T-helper 22 cell (primary cell): ENCODE data around the gene TRIM63.

ENCODE experiments used
- DNase-seq: peaks from one replicate; pipeline ENCODE4 v3.0.0-alpha.2; 2020; ENCODE audit warnings: low read depth

The TRIM63 gene

DNA sequence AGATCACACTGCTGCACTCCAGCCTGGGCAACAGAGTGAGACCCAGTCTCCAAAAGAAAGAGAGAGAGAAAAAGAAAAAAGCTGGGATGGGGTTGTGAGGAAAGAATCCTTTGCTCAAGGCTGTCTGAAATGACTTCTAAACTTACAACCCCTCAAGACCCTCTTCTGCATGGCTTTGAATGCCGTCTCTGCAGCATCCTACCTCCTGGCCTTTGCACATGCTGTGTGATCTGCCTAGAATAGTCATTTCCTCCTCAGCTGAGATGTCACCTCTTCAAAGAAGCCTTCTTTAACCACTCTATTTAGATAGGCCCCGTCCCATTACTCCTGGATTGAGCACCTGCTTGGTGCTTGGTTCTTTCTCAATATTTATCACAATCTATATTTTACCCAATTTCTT is 17.4 kb upstream of the TRIM63 start:
- DNase-seq = no peak

DNA sequence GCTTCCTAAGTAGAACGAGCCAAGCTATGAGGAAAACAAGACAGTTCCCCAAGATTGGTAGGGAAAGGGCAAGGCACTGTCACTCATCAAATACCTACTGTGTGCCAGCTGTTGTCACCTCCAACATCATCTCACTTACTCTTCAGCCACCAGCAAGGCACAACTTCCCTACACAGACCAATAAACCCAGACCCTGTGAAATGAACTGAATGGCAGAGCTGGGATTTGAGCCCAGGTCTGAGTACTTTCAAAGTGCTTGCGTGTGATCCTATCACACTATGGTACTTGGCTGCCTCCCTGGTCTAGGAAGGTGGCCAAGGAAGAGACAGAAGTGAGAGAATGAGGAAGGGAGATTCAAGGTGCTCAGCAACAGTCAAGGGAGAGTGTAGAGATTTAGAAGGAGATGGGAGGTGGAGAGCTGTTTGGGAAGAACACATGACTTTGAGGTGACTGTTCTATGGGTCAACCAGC is 16.7 kb upstream of the TRIM63 start:
- no peak for DNase-seq

DNA sequence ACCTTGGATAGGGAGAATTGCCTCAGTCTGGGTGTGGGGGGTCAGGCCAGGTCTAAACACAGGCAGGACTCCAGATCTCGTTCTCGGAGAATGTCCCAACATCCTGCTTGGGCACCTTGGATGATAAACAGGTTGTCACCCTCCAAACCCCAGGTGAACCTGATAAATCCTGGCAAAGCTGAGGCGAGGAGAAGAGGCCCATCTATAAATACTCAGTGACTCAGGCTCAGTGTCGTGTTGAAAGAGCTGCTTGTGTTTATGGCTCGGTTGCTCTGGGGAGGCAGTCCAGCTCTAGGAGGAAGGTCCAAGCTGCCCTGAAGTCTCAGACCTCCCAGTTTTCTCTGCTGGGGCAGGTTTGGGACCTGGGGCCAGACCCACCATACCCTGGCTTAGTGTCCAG is 15.8 kb upstream of the TRIM63 start:
- no peak for DNase-seq

DNA sequence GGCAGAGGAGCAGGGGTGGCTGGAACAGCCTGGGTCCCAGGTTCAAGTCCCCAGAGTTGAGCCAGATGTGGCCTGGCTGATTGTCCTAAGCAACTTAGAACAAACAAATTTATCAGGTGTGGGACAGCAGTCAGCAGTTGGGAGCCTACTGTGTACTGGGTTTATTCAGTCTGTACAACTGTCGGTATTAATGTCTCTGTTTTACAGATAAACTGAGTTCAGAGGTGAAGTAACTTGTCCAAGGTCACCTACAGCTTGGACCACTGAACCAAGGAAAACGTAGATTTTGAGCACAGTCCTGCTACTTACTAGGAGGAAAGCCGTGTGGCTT is 14.6 kb upstream of the TRIM63 start:
- DNase-seq = no peak

DNA sequence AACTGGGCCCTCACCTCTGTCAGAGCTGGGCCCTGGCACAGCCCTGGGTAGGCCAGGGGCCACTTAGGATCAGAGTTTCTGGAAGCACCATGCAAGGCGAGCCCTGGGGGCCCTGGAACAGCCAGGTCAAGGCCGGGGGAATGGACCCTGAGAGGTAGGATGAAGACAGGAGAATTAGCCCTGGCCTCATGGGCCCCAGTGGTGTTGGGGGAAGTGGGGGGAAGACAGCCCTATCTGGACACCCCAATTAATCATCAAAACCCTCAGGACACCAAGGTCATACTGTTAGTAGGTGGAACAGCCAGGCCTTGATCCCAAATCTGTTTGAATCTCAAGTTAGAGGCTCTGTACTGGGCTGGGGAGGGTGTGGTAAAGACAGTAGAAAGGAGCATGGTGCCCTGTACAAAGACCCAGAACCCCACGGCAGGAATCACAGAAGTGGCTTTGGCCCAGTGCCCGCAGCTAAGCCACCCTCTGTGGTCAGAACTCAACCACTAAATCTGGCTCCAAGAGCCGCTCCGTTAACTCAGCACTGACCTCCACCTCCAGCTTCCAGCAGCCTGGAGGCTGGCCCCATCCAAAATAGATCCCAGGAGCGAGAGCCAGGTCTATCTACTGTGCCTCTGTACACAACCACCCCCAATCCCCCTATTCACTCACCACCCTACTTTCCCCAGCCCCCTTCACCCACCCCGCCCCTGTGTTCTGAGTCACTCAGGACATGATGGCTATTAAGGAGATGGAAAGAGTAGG is 14.0 kb upstream of the TRIM63 start:
- DNase-seq = no peak

DNA sequence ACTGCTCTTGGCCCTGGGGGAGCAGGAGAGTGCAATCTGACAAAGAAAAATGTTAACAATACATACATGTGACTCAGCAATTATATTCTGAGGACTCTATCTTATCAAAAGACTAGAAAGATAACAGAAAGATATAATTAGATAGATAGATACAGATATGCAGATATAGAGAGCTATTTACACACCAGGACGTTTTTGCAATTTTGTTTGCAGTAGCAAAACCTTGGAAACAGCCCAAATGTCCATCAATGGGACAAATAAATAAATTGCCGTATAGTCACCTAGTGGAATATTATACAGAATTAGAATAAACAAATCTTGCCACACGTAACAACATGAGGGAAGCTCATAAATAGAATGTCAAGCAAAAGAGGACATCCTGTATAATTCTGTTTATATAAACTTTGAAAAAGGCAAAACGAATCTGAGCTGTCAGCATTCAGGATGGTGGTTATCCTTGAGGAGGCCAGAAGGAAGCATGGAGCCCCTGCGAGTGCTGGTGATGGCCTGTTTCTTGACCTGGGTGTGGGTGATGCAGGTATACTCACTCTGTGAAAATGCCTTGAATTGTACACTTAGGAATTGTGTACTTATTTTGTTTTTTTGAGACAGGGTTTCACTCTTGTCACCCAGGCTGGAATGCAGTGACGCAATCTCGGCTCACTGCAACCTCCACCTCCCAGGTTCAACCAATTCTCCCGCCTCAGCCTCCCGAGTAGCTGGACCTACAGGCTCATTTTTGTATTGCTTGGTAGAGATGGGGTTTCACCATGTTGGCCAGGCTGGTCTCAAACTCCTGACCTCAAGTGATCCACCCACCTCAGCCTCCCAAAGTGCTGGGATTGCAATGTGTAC is 12.8 kb upstream of the TRIM63 start:
- DNase-seq = no peak

DNA sequence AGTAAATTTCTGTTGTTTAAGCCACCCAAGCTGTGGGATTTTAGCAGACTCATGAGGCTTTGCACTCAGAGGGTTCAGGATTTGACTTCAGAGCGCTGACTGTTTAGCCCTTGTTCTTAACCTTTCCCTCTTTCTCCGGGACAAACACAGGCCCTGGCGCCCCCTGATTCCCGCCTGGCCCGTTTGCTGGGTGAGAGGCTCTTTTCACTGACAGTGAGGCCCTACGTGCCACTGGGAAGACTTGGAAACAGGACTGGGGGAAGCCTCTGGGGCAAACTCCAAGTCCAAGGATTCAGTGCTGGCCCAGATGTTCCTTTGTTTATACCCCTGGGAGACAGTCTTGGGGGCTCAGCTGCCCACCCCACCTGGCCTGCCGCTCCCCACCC is 11.7 kb upstream of the TRIM63 start:
- no peak for DNase-seq

DNA sequence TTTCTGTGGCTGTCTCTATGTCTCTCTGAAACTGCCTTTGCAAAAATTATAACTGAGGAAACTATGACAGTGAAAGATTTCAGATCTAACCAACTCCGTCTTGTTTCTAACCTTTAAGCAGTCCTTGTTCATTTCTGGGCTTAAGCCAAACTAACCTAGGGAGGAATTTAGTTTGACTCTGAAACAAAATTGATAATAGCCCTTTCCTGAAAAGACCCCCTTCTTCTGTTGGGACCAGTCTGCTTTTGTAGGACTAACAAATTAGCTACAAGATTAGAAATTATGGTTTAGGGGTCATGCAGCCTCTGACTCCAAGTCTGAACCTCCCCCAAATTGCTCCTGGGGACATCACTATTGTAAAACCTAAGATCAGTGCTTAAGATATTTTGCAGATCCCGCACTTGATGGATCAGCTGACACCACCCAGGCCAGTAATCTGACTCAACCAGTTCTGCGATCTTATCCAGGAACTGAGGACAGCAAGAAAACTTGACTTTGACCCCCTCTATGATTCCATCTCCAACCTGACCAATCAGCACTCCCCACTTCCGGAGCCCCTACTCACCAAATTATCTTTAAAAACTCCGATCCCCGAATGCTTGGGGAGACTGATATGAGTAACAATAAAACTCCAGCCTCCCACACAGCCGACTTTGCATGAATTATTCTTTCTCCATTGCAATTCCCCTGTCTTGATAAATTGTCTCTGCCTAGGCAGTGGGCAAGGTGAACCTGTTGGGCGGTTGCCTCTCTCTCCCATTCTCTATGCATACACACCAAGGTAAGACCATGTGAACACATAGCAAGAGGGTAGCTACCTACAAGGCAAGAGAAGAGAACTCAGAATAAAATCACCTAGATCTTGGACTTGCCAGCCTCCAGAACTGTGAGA is 11.1 kb upstream of the TRIM63 start:
- DNase-seq = no peak

DNA sequence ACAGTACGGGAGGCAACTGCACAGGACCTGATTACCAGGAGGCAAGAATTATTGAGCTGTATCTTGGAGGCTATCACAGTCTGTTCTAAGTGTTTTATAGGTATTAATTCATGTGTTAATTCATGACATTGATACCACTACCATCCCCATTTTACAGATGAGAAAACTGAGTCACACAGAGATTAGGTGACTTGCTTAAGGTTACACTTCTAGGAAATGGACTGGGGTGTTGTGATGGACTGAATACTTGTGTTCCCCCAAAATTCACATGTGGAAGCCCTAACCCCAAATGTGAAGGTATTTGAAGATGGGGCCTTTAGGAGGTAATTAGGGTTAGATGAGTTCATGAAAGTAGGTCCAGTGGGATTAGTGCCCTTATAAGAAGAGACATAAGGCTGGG is 10.1 kb upstream of the TRIM63 start:
- DNase-seq = no peak

DNA sequence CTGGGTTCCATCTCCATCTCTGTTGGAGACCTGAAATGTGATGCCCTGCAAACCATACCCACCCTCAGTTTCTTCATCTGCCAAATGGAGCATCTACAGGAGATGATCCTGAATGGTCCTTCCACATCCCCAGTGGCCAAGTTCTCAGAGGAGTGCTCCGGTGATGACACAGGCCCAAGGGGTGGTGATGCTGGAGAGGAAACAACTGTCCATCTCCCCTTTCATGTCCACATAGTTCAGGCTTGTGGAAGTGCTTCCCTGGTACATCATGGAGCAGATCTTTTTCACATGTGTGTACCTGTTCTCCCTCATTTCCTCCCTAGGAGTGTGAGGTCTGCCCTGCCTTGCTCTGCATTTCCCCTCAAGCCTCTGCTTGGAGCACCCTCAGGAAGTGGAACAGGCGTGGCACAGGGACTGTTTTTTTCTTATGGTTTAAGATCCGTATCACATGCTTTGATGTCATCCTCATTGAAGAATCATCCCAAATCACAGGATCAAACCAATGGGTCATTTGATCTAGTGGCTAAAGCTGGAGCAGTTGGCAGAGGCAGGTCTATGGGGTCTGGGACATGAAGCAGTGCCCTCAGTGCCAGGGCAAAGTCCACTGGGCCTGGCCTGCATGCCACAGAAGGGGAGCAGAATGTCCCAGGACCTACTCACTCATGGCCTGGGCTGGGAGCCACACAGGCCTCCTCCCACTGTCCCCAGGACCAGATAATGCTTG is 8.2 kb upstream of the TRIM63 start:
- DNase-seq = no peak

DNA sequence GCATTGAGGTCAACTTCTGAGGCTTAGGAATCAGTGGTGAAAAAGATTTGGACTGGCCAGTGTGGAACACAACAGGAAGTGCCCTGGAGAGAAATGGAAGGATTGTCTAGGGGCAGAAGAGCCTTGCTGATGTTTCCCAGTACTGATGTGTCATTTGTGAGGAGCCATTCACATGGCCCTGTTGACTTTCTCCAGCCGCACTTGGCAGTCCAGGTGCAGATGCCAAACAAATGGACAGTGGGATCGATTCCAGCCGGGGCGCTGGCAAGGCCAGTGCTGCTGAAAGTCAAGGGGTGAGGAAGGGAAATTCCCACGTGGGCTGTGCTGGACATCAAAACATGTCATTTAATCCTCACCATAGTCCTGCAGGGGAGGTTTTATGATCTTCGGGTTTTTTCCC is 4.9 kb upstream of the TRIM63 start:
- no peak for DNase-seq

DNA sequence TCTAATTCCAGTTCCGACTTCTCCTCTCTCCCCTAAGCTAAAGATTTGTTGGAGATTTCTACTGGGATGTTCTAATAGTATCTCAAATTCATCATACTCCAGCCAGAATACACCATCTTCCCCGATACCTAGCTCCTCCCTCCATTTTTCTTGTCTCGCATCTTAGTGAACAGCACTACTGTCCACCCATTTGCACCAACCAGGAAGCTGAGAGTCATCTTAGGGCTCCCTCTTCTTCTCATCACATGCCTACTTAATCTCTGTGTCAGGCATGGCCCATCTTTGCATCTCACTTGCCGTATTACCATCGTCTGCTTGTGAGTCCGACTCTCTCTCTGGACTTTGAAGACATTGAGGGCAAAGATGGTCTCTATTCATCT is 3.5 kb upstream of the TRIM63 start:
- no peak for DNase-seq

DNA sequence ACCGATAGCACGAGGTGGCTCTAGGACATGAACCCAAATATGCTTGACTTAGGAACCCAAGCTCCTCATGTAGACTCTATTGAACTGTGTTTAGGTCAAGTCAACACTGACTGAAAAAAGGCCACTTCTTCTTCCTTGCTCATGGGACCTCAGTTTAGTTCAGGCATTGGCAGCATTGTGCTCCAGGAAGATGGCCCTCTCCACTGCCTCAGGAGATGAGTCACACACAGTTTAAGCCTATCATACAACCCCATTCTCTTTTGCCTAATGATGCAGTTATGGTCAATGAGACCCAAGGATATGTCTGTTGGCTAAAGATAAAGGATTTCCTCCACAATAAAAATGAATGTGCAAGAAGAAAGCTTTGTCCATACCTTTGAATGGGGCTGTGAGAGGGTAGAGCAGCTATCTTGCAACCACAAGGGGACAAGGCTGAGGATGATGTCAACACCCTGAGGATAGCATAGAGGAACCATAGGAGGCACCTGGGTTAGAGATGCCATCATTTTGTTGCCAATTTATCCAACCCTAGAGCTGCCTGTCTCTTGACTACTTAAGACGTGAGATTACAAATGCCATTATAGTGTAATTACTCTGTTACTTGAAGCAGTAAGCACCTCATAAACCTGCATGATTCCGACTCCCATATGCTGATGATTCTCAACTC is 3.0 kb upstream of the TRIM63 start:
- DNase-seq = no peak

DNA sequence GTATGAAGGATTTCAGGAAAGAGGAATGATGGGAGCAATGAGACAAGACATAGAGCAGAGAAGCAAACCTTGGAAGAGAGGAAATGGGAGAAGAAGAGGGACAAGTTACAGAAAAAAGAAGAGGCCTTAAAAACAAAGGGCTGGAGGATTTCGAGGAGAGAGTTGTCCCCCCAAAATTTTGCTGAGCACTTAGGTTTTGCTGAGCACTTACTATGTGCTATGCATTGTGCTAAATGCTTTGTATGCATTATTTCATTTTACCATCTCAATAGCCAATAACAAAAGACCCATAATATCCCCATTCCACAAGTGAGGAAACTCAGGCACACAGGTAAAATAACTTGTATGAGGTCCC is 2.5 kb upstream of the TRIM63 start:
- DNase-seq = no peak

DNA sequence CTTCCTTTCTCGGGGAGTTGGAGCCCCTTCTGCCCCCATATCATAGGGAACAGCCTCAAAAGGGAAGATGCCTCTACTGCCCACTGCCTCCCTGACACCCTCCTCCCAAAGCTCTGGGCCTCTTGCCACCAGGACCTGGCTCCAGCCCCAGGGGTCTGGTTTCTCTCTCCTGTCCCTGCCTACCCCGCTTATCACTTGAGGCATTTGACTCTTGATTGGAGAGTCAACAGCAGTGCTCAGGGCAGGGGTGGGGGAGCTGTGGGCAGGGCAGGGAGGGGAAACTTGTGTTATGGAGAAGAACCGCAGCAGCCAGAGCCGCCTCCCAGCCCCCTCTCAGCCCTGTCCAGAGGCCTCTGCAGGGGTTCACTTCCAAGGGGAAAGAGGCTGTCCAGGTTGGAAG is 573 bp downstream of the TRIM63 start:
- no peak for DNase-seq

DNA sequence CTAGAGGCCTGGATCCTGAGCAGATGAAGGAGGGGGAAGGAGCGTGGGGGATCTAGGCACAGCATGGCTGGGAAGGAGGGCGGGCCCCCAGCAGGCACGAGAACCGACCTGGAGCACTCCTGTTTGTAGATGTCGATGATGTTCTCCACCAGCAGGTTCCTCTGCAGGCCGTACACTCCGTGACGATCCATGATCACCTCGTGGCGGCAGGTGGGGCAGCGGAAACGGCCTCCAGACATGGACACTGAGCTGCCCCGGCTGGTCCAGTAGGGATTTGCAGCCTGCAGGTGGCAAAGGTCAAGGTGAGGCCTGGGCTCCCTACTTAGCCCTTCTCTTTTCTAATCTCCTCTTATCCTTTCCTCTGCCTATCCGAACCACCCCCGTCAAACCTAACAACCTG is 1.3 kb downstream of the TRIM63 start:
- DNase-seq = no peak

DNA sequence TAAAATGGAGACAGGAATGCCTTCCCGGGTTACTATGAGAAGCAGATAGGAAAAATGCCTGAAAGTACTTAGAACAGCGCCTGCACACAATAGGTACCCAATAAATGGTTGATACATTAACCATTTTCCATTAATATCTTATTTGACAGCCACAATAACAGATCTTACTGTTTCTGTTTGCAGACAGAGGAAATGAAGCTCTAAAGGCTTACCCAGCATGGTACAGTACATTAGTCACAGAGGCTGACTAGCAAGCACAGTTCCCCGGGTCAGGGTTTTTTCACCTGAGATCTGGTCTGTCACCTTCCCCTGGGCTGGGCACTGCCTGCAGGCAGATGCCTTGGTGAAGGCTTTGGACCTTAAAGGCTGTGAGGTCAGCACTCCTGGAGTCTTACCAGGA is 2.9 kb downstream of the TRIM63 start:
- DNase-seq = no peak

DNA sequence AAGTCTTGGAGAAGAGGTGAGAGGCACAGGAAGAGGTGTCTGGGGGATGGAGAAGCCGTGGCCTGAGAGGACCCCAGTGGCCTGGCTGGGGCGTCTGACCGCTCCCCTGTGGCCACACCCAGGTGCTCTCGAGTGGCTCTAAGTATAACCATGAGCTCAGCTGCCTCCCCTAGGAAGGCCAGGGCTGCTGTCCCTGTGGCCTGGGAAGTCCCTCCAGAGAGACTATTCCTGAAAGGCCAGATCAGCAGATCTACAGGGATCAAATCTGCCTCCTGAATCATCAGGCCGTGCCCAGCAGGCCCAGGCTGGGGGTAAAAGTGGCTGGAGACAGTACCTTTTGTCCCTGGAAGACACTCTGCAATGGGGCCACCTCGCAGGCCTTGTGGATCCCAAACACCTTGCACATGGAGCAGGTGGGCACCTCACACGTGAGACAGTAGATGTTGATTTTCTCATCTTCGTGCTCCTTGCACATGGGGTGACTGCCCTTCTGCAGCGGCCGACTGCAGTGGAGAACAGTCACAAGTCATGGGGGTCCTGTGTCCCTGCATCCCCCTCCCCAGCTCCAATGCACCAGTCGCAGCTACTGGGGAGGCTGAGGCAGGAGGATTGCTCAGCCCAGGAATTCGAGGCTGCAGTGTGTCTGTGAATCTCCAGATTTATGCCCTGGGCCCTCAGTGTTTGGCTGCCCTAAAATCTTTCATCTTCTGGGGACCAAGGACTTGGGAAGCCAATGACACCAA is 6.4 kb downstream of the TRIM63 start:
- DNase-seq = no peak

DNA sequence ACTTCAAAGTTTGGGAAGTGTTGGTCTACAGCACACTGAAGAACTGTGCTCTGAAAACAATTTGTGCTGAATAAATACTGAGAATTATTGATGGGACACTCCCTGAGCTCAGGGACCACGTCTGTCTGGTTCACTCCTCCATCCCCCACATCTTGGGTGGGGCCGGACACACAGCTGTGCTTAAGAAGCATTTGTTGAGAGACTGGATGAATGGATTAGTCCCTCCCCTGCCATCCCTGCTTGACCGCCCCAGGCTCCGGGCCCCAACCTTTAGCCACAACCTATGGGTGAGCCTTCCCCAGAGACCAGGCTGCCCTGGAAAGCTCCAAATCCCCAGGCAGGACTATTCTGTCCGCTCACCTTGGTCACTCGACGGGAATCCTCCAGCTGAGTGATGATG is 7.5 kb downstream of the TRIM63 start:
- DNase-seq = no peak

DNA sequence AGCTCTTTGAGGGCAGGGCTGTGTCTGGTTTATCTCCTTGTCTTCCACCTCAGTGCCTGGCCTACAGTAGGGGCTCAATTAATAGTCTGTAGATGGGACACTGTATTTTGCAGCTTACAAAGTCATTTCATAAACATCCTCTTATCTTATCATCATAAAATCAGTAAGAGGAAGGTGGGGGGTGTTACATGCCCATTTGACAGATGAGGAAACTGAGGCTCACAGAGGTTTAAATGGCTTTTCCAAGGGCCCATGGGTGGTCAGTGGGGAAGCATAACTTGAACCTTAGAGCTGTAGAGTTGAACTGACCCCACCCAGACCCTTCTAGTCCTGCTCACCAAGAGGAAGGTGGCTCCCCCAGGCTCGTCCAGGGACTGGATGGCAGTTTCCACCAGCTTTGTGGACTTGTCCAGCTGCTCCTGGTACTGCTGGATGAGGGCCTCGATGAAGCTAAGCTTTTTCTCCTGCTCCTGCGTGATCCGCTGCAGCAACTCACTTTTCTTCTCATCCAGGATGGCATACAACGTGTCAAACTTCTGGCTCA is 9.3 kb downstream of the TRIM63 start:
- no peak for DNase-seq

DNA sequence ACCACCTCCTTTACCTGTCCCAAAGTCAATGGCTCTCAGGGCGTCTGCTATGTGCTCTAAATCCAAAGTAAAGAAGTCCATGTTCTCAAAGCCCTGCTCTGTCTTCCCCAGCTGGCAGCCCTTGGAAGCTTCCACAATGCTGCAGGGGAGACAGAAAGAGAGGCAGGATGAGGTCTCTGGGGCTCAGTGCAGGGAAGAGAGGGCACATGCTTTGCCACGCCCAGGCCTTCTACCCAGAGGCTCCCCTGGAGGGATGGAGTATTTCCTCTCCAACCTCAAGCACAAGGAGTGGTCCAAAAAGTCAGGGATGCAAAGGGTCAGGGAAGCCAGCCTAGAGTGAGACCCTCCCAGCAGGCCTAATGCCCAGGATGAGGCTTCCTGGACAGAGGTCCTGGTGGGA is 10.2 kb downstream of the TRIM63 start:
- DNase-seq = no peak
